ENCODE results near the gene BTBD2.

GRCh38 chr19:1978346-1978894 is 37.1 kb downstream of the BTBD2 start:
- TF ChIP-seq CTCF (IDR thresholded peaks at IDR 0.05; ENCODE audit: poor library complexity, severe bottlenecking) = no peak
- TF ChIP-seq POLR2AphosphoS5 (IDR thresholded peaks at IDR 0.05) = no peak
- no peak for TF ChIP-seq TAF1 (IDR thresholded peaks at IDR 0.05; ENCODE audit: low read depth)
- TF ChIP-seq MXI1 (conservative IDR thresholded peaks at IDR 0.05; ENCODE audit: poor library complexity, severe bottlenecking) = no peak
- TF ChIP-seq EZH2 (IDR thresholded peaks at IDR 0.05; ENCODE audit: borderline replicate concordance, insufficient read depth, low read length, poor library complexity, severe bottlenecking) = no peak

Measured in neural cell (in vitro differentiated cells).